GM12878 (cell line): ENCODE data around the gene BEST4. TPM values are rescaled to one million over a fixed set of nuclear protein-coding genes. Genes with fewer than 3 reads are reported as not detected.

ENCODE experiments used
- BACH1 ChIP-seq: fragments of 450-650 bp; IDR thresholded peaks from 2 replicates; pipeline ENCODE4 v1.6.1; 2017; ENCODE audit warnings: mild to moderate bottlenecking, borderline replicate concordance
- BHLHE40 ChIP-seq, 2 experiments: fragments of 450-650 bp in 1 of 2; IDR thresholded peaks; 2 replicates each; pipeline ENCODE4 v1.6.1; 2011 to 2017; ENCODE audit warnings: low read depth in 2 of 2, borderline replicate concordance in 1 of 2, improper control_type of control experiment in 1 of 2, low read length in 1 of 2, mild to moderate bottlenecking in 1 of 2
- BRCA1 ChIP-seq: IDR thresholded peaks from 2 replicates; pipeline ENCODE4 v1.6.1; 2011; ENCODE audit warnings: low read depth, low read length, improper control_type of control experiment
- EGR1 ChIP-seq, 2 experiments: IDR thresholded peaks; 1 replicate in 1 of 2; 2 replicates in 1 of 2; pipeline ENCODE4 v1.6.1; 2011 to 2012; ENCODE audit warnings: low read depth in 2 of 2, low read length in 2 of 2, borderline replicate concordance in 1 of 2, mild to moderate bottlenecking in 1 of 2, moderate library complexity in 1 of 2
- MTA2 ChIP-seq: fragments of 450-650 bp; IDR thresholded peaks from 2 replicates; pipeline ENCODE4 v1.6.1; 2016; ENCODE audit warnings: low read depth, mild to moderate bottlenecking, moderate library complexity
- RB1 ChIP-seq: fragments of 450-650 bp; formaldehyde crosslinking; IDR thresholded peaks from 2 replicates; pipeline ENCODE4 v1.6.1; 2017; ENCODE audit warnings: mild to moderate bottlenecking, borderline replicate concordance
- SUZ12 ChIP-seq: fragments of 200-600 bp; sonication (generic); IDR thresholded peaks from one replicate; pipeline ENCODE4 v1.6.1; 2018; ENCODE audit warnings: antibody characterized with exemption, mild to moderate bottlenecking; ENCODE audit not compliant: unreplicated experiment
- YY1 ChIP-seq: IDR thresholded peaks from 2 replicates; pipeline ENCODE4 v1.6.1; 2011; ENCODE audit warnings: low read depth, mild to moderate bottlenecking, low read length
- polyA plus RNA-seq, 11 experiments: library from polyadenylated mRNA; depleted of rRNA in 4 of 11; unstranded in 6 of 11; stranded (reverse) in 5 of 11; fragments of >200 nt; fragmentation: Nextera tagmentation in 4 of 11; fragmentation: Illumina TruSeq in 1 of 11; extraction: Ambion mirVana in 4 of 11; extraction: Trizol in 1 of 11; gene quantifications; 1 replicate in 1 of 11; 2 replicates in 10 of 11; pipeline versions ENCODE4 v1.2.1 to v1.2.3, GENCODE V29; 2011 to 2016; ENCODE audit warnings: inconsistent platforms in 2 of 11, missing spikeins in 2 of 11, low read depth in 1 of 11
- total RNA-seq, 4 experiments: library from RNA; depleted of rRNA in 3 of 4; stranded (reverse); fragments of >200 nt in 3 of 4; fragmentation: Illumina TruSeq in 1 of 4; extraction: Trizol in 1 of 4; gene quantifications; 2 replicates each; pipeline versions ENCODE4 v1.2.1 to v1.2.3, GENCODE V29; 2013 to 2021
- TF ChIP-seq, protein P1 (sequence below): IDR thresholded peaks from 2 replicates; pipeline ENCODE4 v1.6.1; 2012; ENCODE audit warnings: improper control_type of control experiment, low read depth, low read length; ENCODE audit not compliant: insufficient replicate concordance
- TF ChIP-seq, protein P2 (sequence below): IDR thresholded peaks from 2 replicates; pipeline ENCODE4 v1.6.1; 2012; ENCODE audit warnings: low read depth, low read length, improper control_type of control experiment
- TF ChIP-seq, protein P3 (sequence below): fragments of 450-650 bp; IDR thresholded peaks from 2 replicates; pipeline ENCODE4 v1.6.1; 2017; ENCODE audit warnings: mild to moderate bottlenecking, moderate library complexity
- TF ChIP-seq, protein P4 (sequence below): fragments of 450-650 bp; IDR thresholded peaks from 2 replicates; pipeline ENCODE4 v1.6.1; 2016; ENCODE audit warnings: mild to moderate bottlenecking, moderate library complexity, borderline replicate concordance

Gene BEST4
- total and polyA plus RNA-seq, 10 of the 15 experiments (the other 5 are each of a cell fraction or from before 2014, with no cell fraction given) = 0.06 to 1.3 (median 0.42) TPM

DNA sequence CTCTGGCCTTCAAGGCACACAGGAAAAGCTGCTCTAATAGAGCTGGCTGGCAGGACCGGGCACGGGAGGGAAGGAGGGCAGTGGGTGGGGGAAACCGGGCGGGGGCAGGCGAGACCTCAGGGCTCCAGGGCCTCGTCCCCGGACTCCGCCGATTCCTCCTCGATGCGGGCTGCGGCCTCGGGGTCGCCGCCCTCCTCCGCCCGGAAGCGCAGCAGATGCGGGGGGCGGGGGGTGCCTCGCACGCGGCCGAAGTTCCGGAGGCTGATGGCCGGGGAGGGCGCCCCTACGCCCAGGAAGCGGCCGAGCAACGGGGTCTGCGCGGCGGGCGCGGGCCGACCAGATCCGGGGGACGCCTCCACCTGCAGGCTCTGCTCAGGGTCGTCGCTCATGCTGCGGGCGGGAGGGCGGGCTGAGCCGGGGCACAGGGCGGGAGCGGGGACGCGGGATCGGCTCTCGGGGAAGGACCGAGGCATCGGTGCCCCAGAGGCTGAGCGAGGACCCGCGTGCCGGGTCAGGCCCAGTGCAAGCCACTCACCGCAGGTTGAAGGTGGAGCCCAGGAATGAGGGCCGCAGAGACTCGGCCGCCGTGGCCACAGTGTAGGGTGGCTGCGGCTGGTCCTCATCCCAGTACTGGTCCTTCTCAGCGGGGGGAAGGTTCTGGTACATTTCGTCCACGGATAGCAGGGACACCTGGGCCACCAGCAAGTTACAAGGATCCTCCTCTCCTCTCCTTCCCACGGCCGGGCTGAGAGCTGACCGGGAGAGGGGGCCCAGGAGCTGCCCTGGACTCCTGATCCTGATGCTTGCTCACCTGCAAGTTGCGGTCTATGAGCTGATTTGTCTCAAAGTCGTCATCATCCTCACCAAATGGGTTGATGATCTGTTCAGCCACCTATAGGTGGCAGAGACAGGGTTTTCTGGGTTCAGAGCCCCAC lies 3.6 kb downstream of the BEST4 start (continued):
- TF ChIP-seq, protein P1, sequence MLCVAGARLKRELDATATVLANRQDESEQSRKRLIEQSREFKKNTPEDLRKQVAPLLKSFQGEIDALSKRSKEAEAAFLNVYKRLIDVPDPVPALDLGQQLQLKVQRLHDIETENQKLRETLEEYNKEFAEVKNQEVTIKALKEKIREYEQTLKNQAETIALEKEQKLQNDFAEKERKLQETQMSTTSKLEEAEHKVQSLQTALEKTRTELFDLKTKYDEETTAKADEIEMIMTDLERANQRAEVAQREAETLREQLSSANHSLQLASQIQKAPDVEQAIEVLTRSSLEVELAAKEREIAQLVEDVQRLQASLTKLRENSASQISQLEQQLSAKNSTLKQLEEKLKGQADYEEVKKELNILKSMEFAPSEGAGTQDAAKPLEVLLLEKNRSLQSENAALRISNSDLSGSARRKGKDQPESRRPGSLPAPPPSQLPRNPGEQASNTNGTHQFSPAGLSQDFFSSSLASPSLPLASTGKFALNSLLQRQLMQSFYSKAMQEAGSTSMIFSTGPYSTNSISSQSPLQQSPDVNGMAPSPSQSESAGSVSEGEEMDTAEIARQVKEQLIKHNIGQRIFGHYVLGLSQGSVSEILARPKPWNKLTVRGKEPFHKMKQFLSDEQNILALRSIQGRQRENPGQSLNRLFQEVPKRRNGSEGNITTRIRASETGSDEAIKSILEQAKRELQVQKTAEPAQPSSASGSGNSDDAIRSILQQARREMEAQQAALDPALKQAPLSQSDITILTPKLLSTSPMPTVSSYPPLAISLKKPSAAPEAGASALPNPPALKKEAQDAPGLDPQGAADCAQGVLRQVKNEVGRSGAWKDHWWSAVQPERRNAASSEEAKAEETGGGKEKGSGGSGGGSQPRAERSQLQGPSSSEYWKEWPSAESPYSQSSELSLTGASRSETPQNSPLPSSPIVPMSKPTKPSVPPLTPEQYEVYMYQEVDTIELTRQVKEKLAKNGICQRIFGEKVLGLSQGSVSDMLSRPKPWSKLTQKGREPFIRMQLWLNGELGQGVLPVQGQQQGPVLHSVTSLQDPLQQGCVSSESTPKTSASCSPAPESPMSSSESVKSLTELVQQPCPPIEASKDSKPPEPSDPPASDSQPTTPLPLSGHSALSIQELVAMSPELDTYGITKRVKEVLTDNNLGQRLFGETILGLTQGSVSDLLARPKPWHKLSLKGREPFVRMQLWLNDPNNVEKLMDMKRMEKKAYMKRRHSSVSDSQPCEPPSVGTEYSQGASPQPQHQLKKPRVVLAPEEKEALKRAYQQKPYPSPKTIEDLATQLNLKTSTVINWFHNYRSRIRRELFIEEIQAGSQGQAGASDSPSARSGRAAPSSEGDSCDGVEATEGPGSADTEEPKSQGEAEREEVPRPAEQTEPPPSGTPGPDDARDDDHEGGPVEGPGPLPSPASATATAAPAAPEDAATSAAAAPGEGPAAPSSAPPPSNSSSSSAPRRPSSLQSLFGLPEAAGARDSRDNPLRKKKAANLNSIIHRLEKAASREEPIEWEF = no peak
- TF ChIP-seq BACH1 (no peak), EGR1 (IDR thresholded peaks at IDR 0.05; ENCODE audit: borderline replicate concordance in 1 of 2, low read depth in 2 of 2, low read length in 2 of 2) (peak in 1 of 2 experiments; percentile 42; a peak in 1 of 3 replicates), SUZ12 (no peak), BHLHE40 (IDR thresholded peaks at IDR 0.05; ENCODE audit: borderline replicate concordance in 1 of 2, low read depth in 2 of 2, low read length in 1 of 2) (peak in 1 of 2 experiments; percentile 64; a peak in 2 of 4 replicates), BRCA1 (no peak), YY1 (peak; percentile 54; the same call in 1 of the 2 replicates), RB1 (peak; percentile 27; the same call in 1 of the 2 replicates), MTA2 (no peak; the same call in 1 of the 2 replicates)
- TF ChIP-seq, protein P2, sequence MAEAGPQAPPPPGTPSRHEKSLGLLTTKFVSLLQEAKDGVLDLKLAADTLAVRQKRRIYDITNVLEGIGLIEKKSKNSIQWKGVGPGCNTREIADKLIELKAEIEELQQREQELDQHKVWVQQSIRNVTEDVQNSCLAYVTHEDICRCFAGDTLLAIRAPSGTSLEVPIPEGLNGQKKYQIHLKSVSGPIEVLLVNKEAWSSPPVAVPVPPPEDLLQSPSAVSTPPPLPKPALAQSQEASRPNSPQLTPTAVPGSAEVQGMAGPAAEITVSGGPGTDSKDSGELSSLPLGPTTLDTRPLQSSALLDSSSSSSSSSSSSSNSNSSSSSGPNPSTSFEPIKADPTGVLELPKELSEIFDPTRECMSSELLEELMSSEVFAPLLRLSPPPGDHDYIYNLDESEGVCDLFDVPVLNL = no peak
- TF ChIP-seq, protein P3, sequence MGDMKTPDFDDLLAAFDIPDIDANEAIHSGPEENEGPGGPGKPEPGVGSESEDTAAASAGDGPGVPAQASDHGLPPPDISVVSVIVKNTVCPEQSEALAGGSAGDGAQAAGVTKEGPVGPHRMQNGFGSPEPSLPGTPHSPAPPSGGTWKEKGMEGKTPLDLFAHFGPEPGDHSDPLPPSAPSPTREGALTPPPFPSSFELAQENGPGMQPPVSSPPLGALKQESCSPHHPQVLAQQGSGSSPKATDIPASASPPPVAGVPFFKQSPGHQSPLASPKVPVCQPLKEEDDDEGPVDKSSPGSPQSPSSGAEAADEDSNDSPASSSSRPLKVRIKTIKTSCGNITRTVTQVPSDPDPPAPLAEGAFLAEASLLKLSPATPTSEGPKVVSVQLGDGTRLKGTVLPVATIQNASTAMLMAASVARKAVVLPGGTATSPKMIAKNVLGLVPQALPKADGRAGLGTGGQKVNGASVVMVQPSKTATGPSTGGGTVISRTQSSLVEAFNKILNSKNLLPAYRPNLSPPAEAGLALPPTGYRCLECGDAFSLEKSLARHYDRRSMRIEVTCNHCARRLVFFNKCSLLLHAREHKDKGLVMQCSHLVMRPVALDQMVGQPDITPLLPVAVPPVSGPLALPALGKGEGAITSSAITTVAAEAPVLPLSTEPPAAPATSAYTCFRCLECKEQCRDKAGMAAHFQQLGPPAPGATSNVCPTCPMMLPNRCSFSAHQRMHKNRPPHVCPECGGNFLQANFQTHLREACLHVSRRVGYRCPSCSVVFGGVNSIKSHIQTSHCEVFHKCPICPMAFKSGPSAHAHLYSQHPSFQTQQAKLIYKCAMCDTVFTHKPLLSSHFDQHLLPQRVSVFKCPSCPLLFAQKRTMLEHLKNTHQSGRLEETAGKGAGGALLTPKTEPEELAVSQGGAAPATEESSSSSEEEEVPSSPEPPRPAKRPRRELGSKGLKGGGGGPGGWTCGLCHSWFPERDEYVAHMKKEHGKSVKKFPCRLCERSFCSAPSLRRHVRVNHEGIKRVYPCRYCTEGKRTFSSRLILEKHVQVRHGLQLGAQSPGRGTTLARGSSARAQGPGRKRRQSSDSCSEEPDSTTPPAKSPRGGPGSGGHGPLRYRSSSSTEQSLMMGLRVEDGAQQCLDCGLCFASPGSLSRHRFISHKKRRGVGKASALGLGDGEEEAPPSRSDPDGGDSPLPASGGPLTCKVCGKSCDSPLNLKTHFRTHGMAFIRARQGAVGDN = peak; percentile 79
- TF ChIP-seq, protein P4, sequence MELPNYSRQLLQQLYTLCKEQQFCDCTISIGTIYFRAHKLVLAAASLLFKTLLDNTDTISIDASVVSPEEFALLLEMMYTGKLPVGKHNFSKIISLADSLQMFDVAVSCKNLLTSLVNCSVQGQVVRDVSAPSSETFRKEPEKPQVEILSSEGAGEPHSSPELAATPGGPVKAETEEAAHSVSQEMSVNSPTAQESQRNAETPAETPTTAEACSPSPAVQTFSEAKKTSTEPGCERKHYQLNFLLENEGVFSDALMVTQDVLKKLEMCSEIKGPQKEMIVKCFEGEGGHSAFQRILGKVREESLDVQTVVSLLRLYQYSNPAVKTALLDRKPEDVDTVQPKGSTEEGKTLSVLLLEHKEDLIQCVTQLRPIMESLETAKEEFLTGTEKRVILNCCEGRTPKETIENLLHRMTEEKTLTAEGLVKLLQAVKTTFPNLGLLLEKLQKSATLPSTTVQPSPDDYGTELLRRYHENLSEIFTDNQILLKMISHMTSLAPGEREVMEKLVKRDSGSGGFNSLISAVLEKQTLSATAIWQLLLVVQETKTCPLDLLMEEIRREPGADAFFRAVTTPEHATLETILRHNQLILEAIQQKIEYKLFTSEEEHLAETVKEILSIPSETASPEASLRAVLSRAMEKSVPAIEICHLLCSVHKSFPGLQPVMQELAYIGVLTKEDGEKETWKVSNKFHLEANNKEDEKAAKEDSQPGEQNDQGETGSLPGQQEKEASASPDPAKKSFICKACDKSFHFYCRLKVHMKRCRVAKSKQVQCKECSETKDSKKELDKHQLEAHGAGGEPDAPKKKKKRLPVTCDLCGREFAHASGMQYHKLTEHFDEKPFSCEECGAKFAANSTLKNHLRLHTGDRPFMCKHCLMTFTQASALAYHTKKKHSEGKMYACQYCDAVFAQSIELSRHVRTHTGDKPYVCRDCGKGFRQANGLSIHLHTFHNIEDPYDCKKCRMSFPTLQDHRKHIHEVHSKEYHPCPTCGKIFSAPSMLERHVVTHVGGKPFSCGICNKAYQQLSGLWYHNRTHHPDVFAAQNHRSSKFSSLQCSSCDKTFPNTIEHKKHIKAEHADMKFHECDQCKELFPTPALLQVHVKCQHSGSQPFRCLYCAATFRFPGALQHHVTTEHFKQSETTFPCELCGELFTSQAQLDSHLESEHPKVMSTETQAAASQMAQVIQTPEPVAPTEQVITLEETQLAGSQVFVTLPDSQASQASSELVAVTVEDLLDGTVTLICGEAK = no peak
